Transverse colon (tissue), 4 donors: ENCODE measurements around the gene AGRN. TPM values are rescaled to one million over a fixed set of nuclear protein-coding genes. Genes with fewer than 3 reads are reported as not detected.

Experiments
- DNase-seq: peaks from one replicate; pipeline ENCODE4 v3.0.0-alpha.2; 2019
- H3K27ac ChIP-seq, 4 donors: fragments of 200-600 bp; sonication (generic); 2 replicates each; pipeline ENCODE4 v1.5.1; 2016 to 2018; ENCODE audit warnings: inconsistent platforms in 4 of 4
- H3K27me3 ChIP-seq: fragments of 200-600 bp; sonication (generic); 2 replicates; pipeline ENCODE4 v1.5.1; 2017; ENCODE audit warnings: inconsistent platforms
- H3K36me3 ChIP-seq, 4 donors: fragments of 200-600 bp; sonication (generic); 2 replicates each; pipeline ENCODE4 v1.5.1; 2017 to 2019; ENCODE audit warnings: inconsistent platforms in 4 of 4
- H3K4me1 ChIP-seq, 4 donors: fragments of 200-600 bp; sonication (generic); 2 replicates each; pipeline ENCODE4 v1.5.1; 2017 to 2020; ENCODE audit warnings: inconsistent platforms in 4 of 4
- H3K4me3 ChIP-seq, 4 donors: fragments of 200-600 bp; sonication (generic); 1 replicate in 1 of 4; 2 replicates in 3 of 4; pipeline versions ENCODE4 v1.5.1 to v1.6.1; 2017 to 2019; ENCODE audit warnings: inconsistent platforms in 4 of 4
- H3K9me3 ChIP-seq, 2 donors: fragments of 200-600 bp; sonication (generic); 2 replicates each; pipeline ENCODE4 v1.5.1; 2017 to 2019; ENCODE audit warnings: inconsistent platforms in 2 of 2
- EP300 ChIP-seq: sonication (generic); formaldehyde crosslinking; IDR thresholded peaks from one replicate; pipeline ENCODE4 v1.6.1; 2017; ENCODE audit warnings: antibody characterized with exemption, low read depth
- POLR2A ChIP-seq: fragments of 450-650 bp; IDR thresholded peaks from one replicate; pipeline ENCODE4 v1.6.1; 2016; ENCODE audit warnings: antibody characterized with exemption, mild to moderate bottlenecking, moderate library complexity
- POLR2AphosphoS5 ChIP-seq, 3 donors: sonication (generic); formaldehyde crosslinking; IDR thresholded peaks; one replicate each; pipeline ENCODE4 v1.6.1; 2016; ENCODE audit warnings: antibody characterized with exemption in 3 of 3
- WGBS, 2 donors: methylation state at CpG; one replicate each; pipeline ENCODE4 v1.1.5; 2018; ENCODE audit warnings: low coverage in 1 of 2; 5-methylcytosine and 5-hydroxymethylcytosine counted together
- in situ Hi-C, 4 donors: fragments of 200-750 bp; cut with MboI; loops; one replicate each; pipeline versions ENCODE4 v1.15.0 to v1.15.1; 2017; ENCODE audit warnings: low sequenced_read_pairs in 3 of 4, low pct_ligation_motif_present in 1 of 4, low pct_unique_long_range_greater_than_20kb in 1 of 4
- intact Hi-C: fragments of 100-400 bp; cut with DNase I; formaldehyde crosslinking; loops from one replicate; pipeline ENCODE4 v1.15.1; 2023; ENCODE audit warnings: low total_unique reads
- total RNA-seq, 4 donors: library from RNA; depleted of rRNA; stranded (reverse); fragments of >200 nt; gene quantifications; one replicate each; pipeline ENCODE4 v1.1.0, GENCODE V29; 2016
- TF ChIP-seq, protein P1 (sequence below), 5 experiments: fragments of 200-600 bp in 3 of 5; fragments of 450-650 bp in 2 of 5; sonication (generic) in 3 of 5; IDR thresholded peaks; 1 replicate in 2 of 5; 2 replicates in 3 of 5; pipeline ENCODE4 v1.5.1; 2016 to 2017; ENCODE audit warnings: antibody characterized with exemption in 5 of 5, inconsistent platforms in 3 of 5, mild to moderate bottlenecking in 2 of 5, moderate library complexity in 1 of 5

The AGRN gene
- total RNA-seq, 4 donors from 2014 or later: 25.4 to 132 (median 44.8) TPM

DNA sequence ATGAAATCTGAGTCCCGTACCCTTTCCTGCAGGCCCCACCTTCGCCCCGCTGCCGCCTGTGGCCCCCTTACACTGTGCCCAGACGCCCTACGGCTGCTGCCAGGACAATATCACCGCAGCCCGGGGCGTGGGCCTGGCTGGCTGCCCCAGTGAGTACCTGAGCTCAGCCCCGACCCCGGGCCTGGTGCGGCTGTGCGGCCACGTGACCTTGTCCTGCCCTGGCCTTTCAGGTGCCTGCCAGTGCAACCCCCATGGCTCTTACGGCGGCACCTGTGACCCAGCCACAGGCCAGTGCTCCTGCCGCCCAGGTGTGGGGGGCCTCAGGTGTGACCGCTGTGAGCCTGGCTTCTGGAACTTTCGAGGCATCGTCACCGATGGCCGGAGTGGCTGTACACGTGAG, 25.2 kb downstream of the AGRN start:
- DNase-seq: no peak
- 96% methylated on average over 15 of the region's 23 CpGs; no CpG with 5 or more reads in 1 of the 2 donors for WGBS, 2 donors
- Histone ChIP-seq H3K9me3 (no peaks in the 10 kb centered on the region), H3K4me3 (no peak overlapping the region), H3K36me3 (no peaks in the 10 kb centered on the region), H3K27me3 (peaks cover 2% of the 10 kb centered on the region), H3K27ac (no peak overlapping the region), H3K4me1 (peaks cover 3 to 5% (median 5%) of the 10 kb centered on the region in 4 donors)
- intact Hi-C loops (no loop called here), in situ Hi-C loops (no loop called here)
- TF ChIP-seq POLR2A (no peak), EP300 (no peak), POLR2AphosphoS5 (IDR thresholded peaks at IDR 0.05) (no peak)
- TF ChIP-seq, protein P1, sequence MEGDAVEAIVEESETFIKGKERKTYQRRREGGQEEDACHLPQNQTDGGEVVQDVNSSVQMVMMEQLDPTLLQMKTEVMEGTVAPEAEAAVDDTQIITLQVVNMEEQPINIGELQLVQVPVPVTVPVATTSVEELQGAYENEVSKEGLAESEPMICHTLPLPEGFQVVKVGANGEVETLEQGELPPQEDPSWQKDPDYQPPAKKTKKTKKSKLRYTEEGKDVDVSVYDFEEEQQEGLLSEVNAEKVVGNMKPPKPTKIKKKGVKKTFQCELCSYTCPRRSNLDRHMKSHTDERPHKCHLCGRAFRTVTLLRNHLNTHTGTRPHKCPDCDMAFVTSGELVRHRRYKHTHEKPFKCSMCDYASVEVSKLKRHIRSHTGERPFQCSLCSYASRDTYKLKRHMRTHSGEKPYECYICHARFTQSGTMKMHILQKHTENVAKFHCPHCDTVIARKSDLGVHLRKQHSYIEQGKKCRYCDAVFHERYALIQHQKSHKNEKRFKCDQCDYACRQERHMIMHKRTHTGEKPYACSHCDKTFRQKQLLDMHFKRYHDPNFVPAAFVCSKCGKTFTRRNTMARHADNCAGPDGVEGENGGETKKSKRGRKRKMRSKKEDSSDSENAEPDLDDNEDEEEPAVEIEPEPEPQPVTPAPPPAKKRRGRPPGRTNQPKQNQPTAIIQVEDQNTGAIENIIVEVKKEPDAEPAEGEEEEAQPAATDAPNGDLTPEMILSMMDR (IDR thresholded peaks at IDR 0.05): no peak

DNA sequence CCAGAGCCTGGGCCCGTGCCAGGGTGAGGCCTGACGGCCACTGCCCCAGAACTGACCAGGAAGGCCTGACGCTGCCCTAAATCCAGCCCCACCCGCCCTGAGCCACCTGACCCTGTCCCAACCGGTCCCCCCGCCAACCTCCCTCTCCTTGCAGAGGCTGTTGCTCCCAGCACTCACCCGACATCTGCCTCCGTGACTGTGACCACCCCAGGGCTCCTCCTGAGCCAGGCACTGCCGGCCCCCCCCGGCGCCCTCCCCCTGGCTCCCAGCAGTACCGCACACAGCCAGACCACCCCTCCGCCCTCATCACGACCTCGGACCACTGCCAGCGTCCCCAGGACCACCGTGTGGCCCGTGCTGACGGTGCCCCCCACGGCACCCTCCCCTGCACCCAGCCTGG, 26.3 kb downstream of the AGRN start:
- no peaks in the 10 kb centered on the region for H3K9me3 ChIP-seq
- TF ChIP-seq, protein P1 (IDR thresholded peaks at IDR 0.05): no peak
- TF ChIP-seq EP300 (no peak), POLR2AphosphoS5 (IDR thresholded peaks at IDR 0.05) (no peak), POLR2A (no peak)
- H3K4me3 ChIP-seq: no peak overlapping the region
- intact Hi-C loops: no loop called here
- DNase-seq: no peak
- no peak overlapping the region for H3K27ac ChIP-seq
- in situ Hi-C loops: no loop called here
- no peaks in the 10 kb centered on the region for H3K27me3 ChIP-seq
- peaks cover 0 to 8% (median 1%) of the 10 kb centered on the region in 4 donors for H3K4me1 ChIP-seq
- no peaks in the 10 kb centered on the region for H3K36me3 ChIP-seq
- 94% methylated on average over 20 of the region's 20 CpGs; no CpG with 5 or more reads in 1 of the 2 donors for WGBS, 2 donors

DNA sequence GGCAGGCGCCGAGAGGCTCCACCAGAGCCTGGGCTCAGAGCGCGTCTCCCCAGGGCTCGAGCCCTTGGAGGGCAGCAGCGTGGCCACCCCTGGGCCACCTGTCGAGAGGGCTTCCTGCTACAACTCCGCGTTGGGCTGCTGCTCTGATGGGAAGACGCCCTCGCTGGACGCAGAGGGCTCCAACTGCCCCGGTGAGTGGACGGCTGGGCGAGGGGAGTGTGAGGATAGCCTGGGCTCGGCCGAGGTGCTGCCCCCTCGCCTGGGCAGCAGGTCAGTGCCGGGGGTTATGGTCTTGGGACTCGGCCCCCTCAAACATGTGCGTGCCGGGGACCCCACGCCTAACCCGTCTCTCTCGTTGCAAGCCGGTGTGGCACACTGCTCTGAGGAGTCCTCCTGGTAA, 26.8 kb downstream of the AGRN start:
- no peak overlapping the region for H3K4me3 ChIP-seq
- H3K27me3 ChIP-seq: no peaks in the 10 kb centered on the region
- DNase-seq: no peak
- no peak overlapping the region for H3K27ac ChIP-seq
- H3K4me1 ChIP-seq: peaks cover 0 to 8% (median 1%) of the 10 kb centered on the region in 4 donors
- 96% methylated on average over 19 of the region's 26 CpGs; no CpG with 5 or more reads in 1 of the 2 donors for WGBS, 2 donors
- no peaks in the 10 kb centered on the region for H3K36me3 ChIP-seq
- intact Hi-C loops (no loop called here), in situ Hi-C loops (no loop called here)
- TF ChIP-seq EP300: no peak
- TF ChIP-seq POLR2A: no peak
- TF ChIP-seq POLR2AphosphoS5 (IDR thresholded peaks at IDR 0.05): no peak
- TF ChIP-seq, protein P1 (IDR thresholded peaks at IDR 0.05): no peak
- no peaks in the 10 kb centered on the region for H3K9me3 ChIP-seq

DNA sequence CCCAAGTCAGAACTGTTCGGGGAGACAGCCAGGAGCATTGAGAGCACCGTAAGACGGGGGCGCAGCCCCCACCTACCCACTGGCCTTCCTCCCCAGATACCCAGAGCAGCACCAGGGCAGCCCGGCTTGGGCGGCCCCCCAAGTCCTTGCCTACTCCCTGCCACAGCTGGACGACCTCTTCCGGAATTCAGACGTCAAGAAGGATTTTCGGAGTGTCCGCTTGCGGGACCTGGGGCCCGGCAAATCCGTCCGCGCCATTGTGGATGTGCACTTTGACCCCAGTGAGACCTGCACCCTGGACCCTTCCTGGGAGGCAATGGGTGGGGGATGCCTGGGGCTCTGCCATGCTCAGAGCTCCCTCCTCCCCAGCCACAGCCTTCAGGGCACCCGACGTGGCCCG, 27.5 kb downstream of the AGRN start:
- no peaks in the 10 kb centered on the region for H3K36me3 ChIP-seq
- no peaks in the 10 kb centered on the region for H3K9me3 ChIP-seq
- no peaks in the 10 kb centered on the region for H3K27me3 ChIP-seq
- in situ Hi-C loops: no loop called here
- WGBS, 2 donors: 90% methylated on average over 19 of the region's 19 CpGs; no CpG with 5 or more reads in 1 of the 2 donors
- TF ChIP-seq, protein P1 (IDR thresholded peaks at IDR 0.05): no peak
- TF ChIP-seq EP300: no peak
- no peak for TF ChIP-seq POLR2A
- no peak for TF ChIP-seq POLR2AphosphoS5 (IDR thresholded peaks at IDR 0.05)
- H3K4me3 ChIP-seq: no peak overlapping the region
- intact Hi-C loops: no loop called here
- peaks cover 0 to 8% (median 1%) of the 10 kb centered on the region in 4 donors for H3K4me1 ChIP-seq
- H3K27ac ChIP-seq: no peak overlapping the region
- no peak for DNase-seq
